SK-N-SH (cell line): ENCODE data around the gene SNAP29. TPM values are rescaled to one million over a fixed set of nuclear protein-coding genes. Genes with fewer than 3 reads are reported as not detected.

Source experiments
- CTCF ChIA-PET: fragments of 300-600, 350-600 bp; formaldehyde crosslinking; extraction: SDS; loops from one replicate; lab custom pipeline; 2021; lab: Yijun Ruan, JAX
- POLR2A ChIA-PET: fragments of 350-600 bp; sonication (Branson Sonifier 250); formaldehyde crosslinking; extraction: SDS; loops from one replicate; lab custom pipeline; 2020; ENCODE audit warnings: antibody characterized with exemption, inconsistent platforms; lab: Yijun Ruan, JAX
- DNase-seq: peaks from one replicate; pipeline ENCODE4 v3.0.0; 2012
- H2AFZ ChIP-seq: fragments of 200-600 bp; sonication (generic); 2 replicates; pipeline ENCODE4 v1.8.1; 2016; ENCODE audit warnings: antibody characterized with exemption, mild to moderate bottlenecking, low read depth
- H3F3A ChIP-seq: fragments of 200-600 bp; sonication (generic); replicated peaks from 2 replicates; pipeline ENCODE3; 2016; ENCODE audit warnings: antibody characterized with exemption, mild to moderate bottlenecking; ENCODE audit not compliant: insufficient read depth
- H3K27ac ChIP-seq, 2 experiments: fragments of 200-500 bp in 1 of 2; fragments of 200-600 bp in 1 of 2; sonication (Bioruptor generic) in 1 of 2; sonication (generic), shearing (Covaris generic) in 1 of 2; 2 replicates each; pipeline versions ENCODE4 v1.5.1 to v1.6.1; 2014 to 2016; ENCODE audit warnings: low read depth in 2 of 2, inconsistent platforms in 1 of 2, low read length in 1 of 2, mild to moderate bottlenecking in 1 of 2, mixed read lengths in 1 of 2
- H3K27me3 ChIP-seq: fragments of 200-600 bp; sonication (generic), shearing (Covaris generic); 2 replicates; pipeline ENCODE4 v1.6.1; 2016; ENCODE audit warnings: mixed run types; ENCODE audit not compliant: insufficient read depth
- H3K36me3 ChIP-seq, 2 experiments: fragments of 200-500 bp in 1 of 2; fragments of 200-600 bp in 1 of 2; sonication (Bioruptor generic) in 1 of 2; sonication (generic) in 1 of 2; replicated peaks in 1 of 2; 2 replicates each; pipeline versions ENCODE3 to v1.5.1; 2014 to 2016; ENCODE audit warnings: low read length in 1 of 2, mild to moderate bottlenecking in 1 of 2; ENCODE audit not compliant: insufficient read depth in 2 of 2, control insufficient read depth in 1 of 2
- H3K4me1 ChIP-seq, 2 experiments: fragments of 200-500 bp in 1 of 2; fragments of 200-600 bp in 1 of 2; sonication (Bioruptor generic) in 1 of 2; sonication (generic), shearing (Covaris generic) in 1 of 2; 2 replicates each; pipeline versions ENCODE4 v1.5.1 to v1.6.1; 2014 to 2016; ENCODE audit warnings: low read depth in 1 of 2, low read length in 1 of 2, mixed run types in 1 of 2; ENCODE audit not compliant: insufficient read depth in 2 of 2, control insufficient read depth in 1 of 2
- H3K4me2 ChIP-seq: fragments of 200-600 bp; sonication (generic), shearing (Covaris generic); 2 replicates; pipeline ENCODE4 v1.6.1; 2017; ENCODE audit warnings: mixed run types
- H3K4me3 ChIP-seq, 2 experiments: fragments of 200-500 bp in 1 of 2; fragments of 200-600 bp in 1 of 2; sonication (Bioruptor generic) in 1 of 2; sonication (generic), shearing (Covaris generic) in 1 of 2; 2 replicates each; pipeline versions ENCODE4 v1.5.1 to v1.8.1; 2014 to 2016; ENCODE audit warnings: low read depth in 2 of 2, inconsistent platforms in 1 of 2, low read length in 1 of 2, mild to moderate bottlenecking in 1 of 2, mixed read lengths in 1 of 2, moderate library complexity in 1 of 2
- H3K79me2 ChIP-seq: fragments of 200-600 bp; sonication (generic); 2 replicates; pipeline ENCODE4 v1.8.1; 2017; ENCODE audit warnings: mild to moderate bottlenecking; ENCODE audit not compliant: insufficient read depth
- H3K9ac ChIP-seq: fragments of 200-600 bp; sonication (generic); 2 replicates; pipeline ENCODE4 v1.6.1; 2017; ENCODE audit warnings: mixed run types
- H3K9me2 ChIP-seq: fragments of 200-600 bp; sonication (generic); 2 replicates; pipeline ENCODE4 v1.6.1; 2017; ENCODE audit warnings: mixed run types
- H3K9me3 ChIP-seq: fragments of 200-600 bp; sonication (generic); 2 replicates; pipeline ENCODE4 v1.6.1; 2017; ENCODE audit warnings: mixed run types, mild to moderate bottlenecking, moderate library complexity
- H4K20me1 ChIP-seq: fragments of 200-600 bp; sonication (generic); 2 replicates; pipeline ENCODE4 v1.6.1; 2017; ENCODE audit warnings: mild to moderate bottlenecking, mixed run types; ENCODE audit not compliant: insufficient read depth
- FOXM1 ChIP-seq: IDR thresholded peaks from 2 replicates; pipeline ENCODE4 v1.4.0; 2012; ENCODE audit warnings: low read depth, mild to moderate bottlenecking
- MXI1 ChIP-seq: IDR thresholded peaks from 2 replicates; pipeline ENCODE4 v1.6.1; 2012; ENCODE audit warnings: mild to moderate bottlenecking, low read depth, low read length, improper control_type of control experiment
- NRF1 ChIP-seq: IDR thresholded peaks from 2 replicates; pipeline ENCODE4 v1.6.1; 2012; ENCODE audit warnings: low read depth, mild to moderate bottlenecking, low read length
- POLR2AphosphoS5 ChIP-seq: IDR thresholded peaks from 2 replicates; pipeline ENCODE4 v1.6.1; 2012; ENCODE audit warnings: low read depth, low read length
- RAD21 ChIP-seq: IDR thresholded peaks from 2 replicates; pipeline ENCODE4 v1.6.1; 2012; ENCODE audit warnings: mild to moderate bottlenecking, low read length
- RCOR1 ChIP-seq: fragments of 150-350 bp; IDR thresholded peaks from 2 replicates; pipeline ENCODE4 v1.6.1; 2017; ENCODE audit warnings: antibody characterized with exemption, low read length
- SIN3A ChIP-seq: IDR thresholded peaks from 2 replicates; pipeline ENCODE4 v1.6.1; 2012; ENCODE audit warnings: low read depth, mild to moderate bottlenecking, low read length, moderate library complexity, borderline replicate concordance
- TAF1 ChIP-seq: IDR thresholded peaks from 2 replicates; pipeline ENCODE4 v1.6.1; 2012; ENCODE audit warnings: low read depth, mild to moderate bottlenecking, low read length, moderate library complexity, borderline replicate concordance
- YY1 ChIP-seq: IDR thresholded peaks from 2 replicates; pipeline ENCODE4 v1.4.0; 2012; ENCODE audit warnings: low read depth, mild to moderate bottlenecking
- WGBS: methylation state at CpG from one replicate; pipeline ENCODE4 v1.1.6; 2017; ENCODE audit warnings: low lambda C conversion rate; 5-methylcytosine and 5-hydroxymethylcytosine counted together
- polyA plus RNA-seq, 3 experiments: library from polyadenylated mRNA; depleted of rRNA; stranded (reverse); fragments of >200 nt; gene quantifications; 2 replicates each; pipeline ENCODE4 v1.2.3, GENCODE V29; 2012
- TF ChIP-seq, protein P1 (sequence below): fragments of 200-600 bp; sonication (generic); IDR thresholded peaks from 2 replicates; pipeline ENCODE4 v1.6.1; 2017; ENCODE audit warnings: antibody characterized with exemption, mild to moderate bottlenecking, moderate library complexity
- TF ChIP-seq, protein P2 (sequence below): IDR thresholded peaks from 2 replicates; pipeline ENCODE4 v1.4.0; 2012; ENCODE audit warnings: low read depth, borderline replicate concordance
- TF ChIP-seq, protein P3 (sequence below): fragments of 150-350 bp; IDR thresholded peaks from 2 replicates; pipeline ENCODE4 v1.6.1; 2017; ENCODE audit warnings: antibody characterized with exemption, low read length, low read depth, borderline replicate concordance
- TF ChIP-seq, protein P4 (sequence below): IDR thresholded peaks from 2 replicates; pipeline ENCODE4 v1.4.0; 2012; ENCODE audit warnings: low read depth, borderline replicate concordance
- TF ChIP-seq, protein P5 (sequence below): IDR thresholded peaks from 2 replicates; pipeline ENCODE4 v1.4.0; 2012; ENCODE audit warnings: low read depth
- TF ChIP-seq, protein P6 (sequence below): fragments of 150-350 bp; IDR thresholded peaks from 2 replicates; pipeline ENCODE4 v1.6.1; 2016; ENCODE audit warnings: mild to moderate bottlenecking, low read depth, low read length
- TF ChIP-seq, protein P7 (sequence below): IDR thresholded peaks from 2 replicates; pipeline ENCODE4 v1.6.1; 2012; ENCODE audit warnings: mild to moderate bottlenecking, low read depth, low read length, moderate library complexity

The SNAP29 gene
- polyA plus RNA-seq, 1 of the 3 experiments (the other 2 are of a cell fraction) = 37.3 TPM

DNA sequence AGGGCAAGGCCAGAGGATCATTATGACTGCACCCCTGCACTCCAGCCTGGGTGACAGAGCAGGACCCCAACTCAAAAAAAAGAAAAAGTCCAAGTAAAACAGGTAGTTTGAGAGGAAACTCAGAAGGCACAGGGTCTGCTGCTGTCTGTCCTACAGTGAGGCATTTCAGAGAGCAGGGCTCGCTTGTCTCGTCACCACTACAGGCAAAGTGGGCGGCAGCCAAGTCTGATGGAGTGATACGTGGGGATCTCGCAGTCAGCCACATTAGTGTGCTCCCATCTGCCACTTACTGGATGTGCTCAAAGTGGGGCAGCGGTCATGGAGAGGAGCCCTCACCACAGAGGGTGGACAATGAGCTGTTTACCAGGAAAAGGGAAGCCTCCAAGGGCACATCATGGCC lies 42.2 kb upstream of the SNAP29 start:
- no peaks in the 10 kb centered on the region for H4K20me1 ChIP-seq
- H3K9me2 ChIP-seq = no peaks in the 10 kb centered on the region
- no peaks in the 10 kb centered on the region for H3K9me3 ChIP-seq
- H3K79me2 ChIP-seq = no peaks in the 10 kb centered on the region
- ChIA-PET CTCF (interaction anchor here (2.5 kb wide), 1 partner anchor 12 kb away, joined by 9 read pairs; no protein-coding TSS in a partner anchor), POLR2A (no interaction called here)
- H3K4me2 ChIP-seq = no peak overlapping the region
- no peak for TF ChIP-seq POLR2AphosphoS5
- TF ChIP-seq, protein P1, sequence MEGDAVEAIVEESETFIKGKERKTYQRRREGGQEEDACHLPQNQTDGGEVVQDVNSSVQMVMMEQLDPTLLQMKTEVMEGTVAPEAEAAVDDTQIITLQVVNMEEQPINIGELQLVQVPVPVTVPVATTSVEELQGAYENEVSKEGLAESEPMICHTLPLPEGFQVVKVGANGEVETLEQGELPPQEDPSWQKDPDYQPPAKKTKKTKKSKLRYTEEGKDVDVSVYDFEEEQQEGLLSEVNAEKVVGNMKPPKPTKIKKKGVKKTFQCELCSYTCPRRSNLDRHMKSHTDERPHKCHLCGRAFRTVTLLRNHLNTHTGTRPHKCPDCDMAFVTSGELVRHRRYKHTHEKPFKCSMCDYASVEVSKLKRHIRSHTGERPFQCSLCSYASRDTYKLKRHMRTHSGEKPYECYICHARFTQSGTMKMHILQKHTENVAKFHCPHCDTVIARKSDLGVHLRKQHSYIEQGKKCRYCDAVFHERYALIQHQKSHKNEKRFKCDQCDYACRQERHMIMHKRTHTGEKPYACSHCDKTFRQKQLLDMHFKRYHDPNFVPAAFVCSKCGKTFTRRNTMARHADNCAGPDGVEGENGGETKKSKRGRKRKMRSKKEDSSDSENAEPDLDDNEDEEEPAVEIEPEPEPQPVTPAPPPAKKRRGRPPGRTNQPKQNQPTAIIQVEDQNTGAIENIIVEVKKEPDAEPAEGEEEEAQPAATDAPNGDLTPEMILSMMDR = no peak
- no peak for TF ChIP-seq MXI1
- TF ChIP-seq YY1 = no peak
- TF ChIP-seq NRF1 = no peak
- TF ChIP-seq, protein P2, sequence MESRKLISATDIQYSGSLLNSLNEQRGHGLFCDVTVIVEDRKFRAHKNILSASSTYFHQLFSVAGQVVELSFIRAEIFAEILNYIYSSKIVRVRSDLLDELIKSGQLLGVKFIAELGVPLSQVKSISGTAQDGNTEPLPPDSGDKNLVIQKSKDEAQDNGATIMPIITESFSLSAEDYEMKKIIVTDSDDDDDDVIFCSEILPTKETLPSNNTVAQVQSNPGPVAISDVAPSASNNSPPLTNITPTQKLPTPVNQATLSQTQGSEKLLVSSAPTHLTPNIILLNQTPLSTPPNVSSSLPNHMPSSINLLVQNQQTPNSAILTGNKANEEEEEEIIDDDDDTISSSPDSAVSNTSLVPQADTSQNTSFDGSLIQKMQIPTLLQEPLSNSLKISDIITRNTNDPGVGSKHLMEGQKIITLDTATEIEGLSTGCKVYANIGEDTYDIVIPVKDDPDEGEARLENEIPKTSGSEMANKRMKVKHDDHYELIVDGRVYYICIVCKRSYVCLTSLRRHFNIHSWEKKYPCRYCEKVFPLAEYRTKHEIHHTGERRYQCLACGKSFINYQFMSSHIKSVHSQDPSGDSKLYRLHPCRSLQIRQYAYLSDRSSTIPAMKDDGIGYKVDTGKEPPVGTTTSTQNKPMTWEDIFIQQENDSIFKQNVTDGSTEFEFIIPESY = no peak
- TF ChIP-seq, protein P3, sequence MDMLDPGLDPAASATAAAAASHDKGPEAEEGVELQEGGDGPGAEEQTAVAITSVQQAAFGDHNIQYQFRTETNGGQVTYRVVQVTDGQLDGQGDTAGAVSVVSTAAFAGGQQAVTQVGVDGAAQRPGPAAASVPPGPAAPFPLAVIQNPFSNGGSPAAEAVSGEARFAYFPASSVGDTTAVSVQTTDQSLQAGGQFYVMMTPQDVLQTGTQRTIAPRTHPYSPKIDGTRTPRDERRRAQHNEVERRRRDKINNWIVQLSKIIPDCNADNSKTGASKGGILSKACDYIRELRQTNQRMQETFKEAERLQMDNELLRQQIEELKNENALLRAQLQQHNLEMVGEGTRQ = no peak
- TF ChIP-seq, protein P4, sequence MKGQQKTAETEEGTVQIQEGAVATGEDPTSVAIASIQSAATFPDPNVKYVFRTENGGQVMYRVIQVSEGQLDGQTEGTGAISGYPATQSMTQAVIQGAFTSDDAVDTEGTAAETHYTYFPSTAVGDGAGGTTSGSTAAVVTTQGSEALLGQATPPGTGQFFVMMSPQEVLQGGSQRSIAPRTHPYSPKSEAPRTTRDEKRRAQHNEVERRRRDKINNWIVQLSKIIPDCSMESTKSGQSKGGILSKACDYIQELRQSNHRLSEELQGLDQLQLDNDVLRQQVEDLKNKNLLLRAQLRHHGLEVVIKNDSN = no peak
- TF ChIP-seq SIN3A = no peak
- no peak for TF ChIP-seq FOXM1
- TF ChIP-seq, protein P5, sequence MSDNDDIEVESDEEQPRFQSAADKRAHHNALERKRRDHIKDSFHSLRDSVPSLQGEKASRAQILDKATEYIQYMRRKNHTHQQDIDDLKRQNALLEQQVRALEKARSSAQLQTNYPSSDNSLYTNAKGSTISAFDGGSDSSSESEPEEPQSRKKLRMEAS = no peak
- TF ChIP-seq RCOR1 = no peak
- TF ChIP-seq, protein P6, sequence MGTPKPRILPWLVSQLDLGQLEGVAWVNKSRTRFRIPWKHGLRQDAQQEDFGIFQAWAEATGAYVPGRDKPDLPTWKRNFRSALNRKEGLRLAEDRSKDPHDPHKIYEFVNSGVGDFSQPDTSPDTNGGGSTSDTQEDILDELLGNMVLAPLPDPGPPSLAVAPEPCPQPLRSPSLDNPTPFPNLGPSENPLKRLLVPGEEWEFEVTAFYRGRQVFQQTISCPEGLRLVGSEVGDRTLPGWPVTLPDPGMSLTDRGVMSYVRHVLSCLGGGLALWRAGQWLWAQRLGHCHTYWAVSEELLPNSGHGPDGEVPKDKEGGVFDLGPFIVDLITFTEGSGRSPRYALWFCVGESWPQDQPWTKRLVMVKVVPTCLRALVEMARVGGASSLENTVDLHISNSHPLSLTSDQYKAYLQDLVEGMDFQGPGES = no peak
- TF ChIP-seq RAD21 = no peak
- TF ChIP-seq, protein P7, sequence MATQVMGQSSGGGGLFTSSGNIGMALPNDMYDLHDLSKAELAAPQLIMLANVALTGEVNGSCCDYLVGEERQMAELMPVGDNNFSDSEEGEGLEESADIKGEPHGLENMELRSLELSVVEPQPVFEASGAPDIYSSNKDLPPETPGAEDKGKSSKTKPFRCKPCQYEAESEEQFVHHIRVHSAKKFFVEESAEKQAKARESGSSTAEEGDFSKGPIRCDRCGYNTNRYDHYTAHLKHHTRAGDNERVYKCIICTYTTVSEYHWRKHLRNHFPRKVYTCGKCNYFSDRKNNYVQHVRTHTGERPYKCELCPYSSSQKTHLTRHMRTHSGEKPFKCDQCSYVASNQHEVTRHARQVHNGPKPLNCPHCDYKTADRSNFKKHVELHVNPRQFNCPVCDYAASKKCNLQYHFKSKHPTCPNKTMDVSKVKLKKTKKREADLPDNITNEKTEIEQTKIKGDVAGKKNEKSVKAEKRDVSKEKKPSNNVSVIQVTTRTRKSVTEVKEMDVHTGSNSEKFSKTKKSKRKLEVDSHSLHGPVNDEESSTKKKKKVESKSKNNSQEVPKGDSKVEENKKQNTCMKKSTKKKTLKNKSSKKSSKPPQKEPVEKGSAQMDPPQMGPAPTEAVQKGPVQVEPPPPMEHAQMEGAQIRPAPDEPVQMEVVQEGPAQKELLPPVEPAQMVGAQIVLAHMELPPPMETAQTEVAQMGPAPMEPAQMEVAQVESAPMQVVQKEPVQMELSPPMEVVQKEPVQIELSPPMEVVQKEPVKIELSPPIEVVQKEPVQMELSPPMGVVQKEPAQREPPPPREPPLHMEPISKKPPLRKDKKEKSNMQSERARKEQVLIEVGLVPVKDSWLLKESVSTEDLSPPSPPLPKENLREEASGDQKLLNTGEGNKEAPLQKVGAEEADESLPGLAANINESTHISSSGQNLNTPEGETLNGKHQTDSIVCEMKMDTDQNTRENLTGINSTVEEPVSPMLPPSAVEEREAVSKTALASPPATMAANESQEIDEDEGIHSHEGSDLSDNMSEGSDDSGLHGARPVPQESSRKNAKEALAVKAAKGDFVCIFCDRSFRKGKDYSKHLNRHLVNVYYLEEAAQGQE = no peak
- no peak for TF ChIP-seq TAF1
- peaks cover 28 to 40% of the 10 kb centered on the region in 2 experiments for H3K36me3 ChIP-seq
- no peak overlapping the region for H3K4me3 ChIP-seq
- peaks cover 7% of the 10 kb centered on the region for H3F3A ChIP-seq
- DNase-seq = no peak
- H3K4me1 ChIP-seq = no peaks in the 10 kb centered on the region
- H3K9ac ChIP-seq = no peak overlapping the region
- no peak overlapping the region for H3K27ac ChIP-seq
- 100% methylated on average over 5 of the region's 6 CpGs for WGBS
- H3K27me3 ChIP-seq = no peaks in the 10 kb centered on the region
- no peak overlapping the region for H2AFZ ChIP-seq
